ENCODE measurements around the gene MAP3K6. TPM values are rescaled to one million over a fixed set of nuclear protein-coding genes. Genes with fewer than 3 reads are reported as not detected.

MAP3K6 gene
- total RNA-seq, 1 experiment from 2014 or later, result 17.3 TPM

GRCh38 chr1:27343639-27344025 lies 23.1 kb downstream of the MAP3K6 start:
- in situ Hi-C loops (cut with HindIII; ENCODE audit: low sequenced_read_pairs), result no loop called here
- DNase-seq (ENCODE audit: low spot score), result no peak

DNA sequence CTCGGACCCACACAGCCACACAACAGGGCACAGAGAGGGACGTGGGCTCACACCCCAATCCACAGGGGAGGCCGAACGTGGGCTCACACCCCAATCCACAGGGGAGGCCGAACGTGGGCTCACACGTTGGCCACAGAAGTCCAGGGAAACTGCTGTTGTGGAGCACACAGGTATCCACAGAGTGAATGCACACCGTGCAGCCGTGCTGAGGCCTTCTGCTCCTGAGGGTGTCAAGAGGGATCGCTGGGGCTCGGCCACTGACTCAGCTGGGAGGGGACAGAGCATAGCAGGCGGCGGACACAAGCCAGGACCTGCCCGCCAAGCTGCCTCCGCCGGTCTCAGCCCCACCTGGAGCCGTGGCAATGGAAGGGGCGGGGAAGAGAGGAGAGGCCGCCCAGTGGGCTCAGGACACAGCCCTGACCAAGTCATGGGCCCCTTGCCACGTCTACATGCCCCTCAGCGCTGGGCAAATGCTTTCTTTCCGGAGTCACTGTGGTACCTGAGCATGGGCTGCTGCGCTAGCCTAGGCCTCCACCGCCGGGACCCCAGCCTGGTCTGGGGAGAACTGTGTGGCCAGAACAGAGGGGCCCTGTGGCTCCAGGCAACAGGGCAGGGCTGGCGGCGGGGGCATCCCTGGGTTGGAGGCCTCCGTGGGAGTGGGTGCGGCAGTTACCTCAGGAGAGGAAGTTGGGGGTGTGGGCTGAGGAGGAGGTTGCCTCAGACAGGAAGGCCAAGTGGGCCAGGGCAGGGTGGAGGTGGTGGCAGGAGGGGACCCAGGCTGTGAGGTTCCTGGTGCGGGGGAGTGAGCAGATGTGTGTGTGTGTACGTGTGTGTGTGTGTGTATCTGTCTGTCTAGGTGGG lies 23.8 kb downstream of the MAP3K6 start:
- in situ Hi-C loops (cut with HindIII; ENCODE audit: low sequenced_read_pairs), result no loop called here
- DNase-seq (ENCODE audit: low spot score), result peak; percentile 74

DNA sequence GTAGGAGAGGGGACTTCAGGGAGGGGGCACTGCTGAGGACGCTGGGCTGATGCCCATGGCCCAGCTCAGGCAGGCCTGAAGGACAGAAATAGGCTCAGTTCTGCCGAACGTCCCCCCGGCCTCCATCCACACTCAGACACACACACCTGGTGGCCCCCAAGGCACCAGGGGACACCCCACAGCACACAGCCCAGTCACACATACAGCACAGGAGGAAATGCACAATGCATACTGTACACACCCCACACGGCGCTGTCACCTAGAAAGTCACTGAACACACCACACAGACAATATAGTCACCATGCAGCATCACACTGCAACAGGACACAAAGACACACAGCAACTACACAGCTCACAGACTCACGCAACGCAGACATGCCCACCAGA lies 24.4 kb downstream of the MAP3K6 start:
- in situ Hi-C loops (cut with HindIII; ENCODE audit: low sequenced_read_pairs), result no loop called here
- DNase-seq (ENCODE audit: low spot score), result peak; percentile 48

GRCh38 chr1:27341525-27342252 lies 25.1 kb downstream of the MAP3K6 start, which contains the start of gene SYTL1:
TSS of gene SYTL1 (plus strand) at chr1:27342022. CDS start at chr1:27345335, 3,313 bp downstream.
- in situ Hi-C loops (cut with HindIII; ENCODE audit: low sequenced_read_pairs), result no loop called here
- DNase-seq (ENCODE audit: low spot score), result peak; percentile 82

- in situ Hi-C loops (cut with HindIII; ENCODE audit: low sequenced_read_pairs), result no loop called here
These were observed 27.5 kb downstream of the MAP3K6 start for GRCh38 chr1:27339213-27339612.

GRCh38 chr1:27338751-27339150 lies 28.0 kb downstream of the MAP3K6 start:
- in situ Hi-C loops (cut with HindIII; ENCODE audit: low sequenced_read_pairs), result no loop called here
- DNase-seq (ENCODE audit: low spot score), result no peak

More at GRCh38 chr1:27339213-27339612, 27.5 kb downstream of the MAP3K6 start:
- DNase-seq (ENCODE audit: low spot score), result no peak

DNA sequence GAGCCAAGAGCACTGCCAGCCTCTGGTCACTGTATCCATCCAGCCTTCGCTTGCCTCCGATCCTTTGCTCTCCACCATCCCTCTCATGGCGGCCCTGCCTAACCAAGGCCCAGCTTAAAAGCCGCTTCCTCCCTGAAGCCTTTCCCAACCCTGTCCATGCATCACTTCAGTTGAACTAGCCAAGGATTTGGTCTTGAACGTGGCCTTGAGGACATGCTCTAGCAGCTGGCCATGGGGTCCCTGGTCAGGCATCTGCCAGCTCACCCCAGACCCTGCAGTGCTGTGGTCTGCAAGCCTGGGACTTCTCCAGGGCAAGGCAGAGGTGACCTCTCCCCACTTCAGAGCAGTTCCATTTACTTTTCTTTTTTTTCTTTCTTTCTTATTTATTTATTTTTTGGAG lies 30.0 kb downstream of the MAP3K6 start:
- in situ Hi-C loops (cut with HindIII; ENCODE audit: low sequenced_read_pairs), result no loop called here
- DNase-seq (ENCODE audit: low spot score), result no peak

DNA sequence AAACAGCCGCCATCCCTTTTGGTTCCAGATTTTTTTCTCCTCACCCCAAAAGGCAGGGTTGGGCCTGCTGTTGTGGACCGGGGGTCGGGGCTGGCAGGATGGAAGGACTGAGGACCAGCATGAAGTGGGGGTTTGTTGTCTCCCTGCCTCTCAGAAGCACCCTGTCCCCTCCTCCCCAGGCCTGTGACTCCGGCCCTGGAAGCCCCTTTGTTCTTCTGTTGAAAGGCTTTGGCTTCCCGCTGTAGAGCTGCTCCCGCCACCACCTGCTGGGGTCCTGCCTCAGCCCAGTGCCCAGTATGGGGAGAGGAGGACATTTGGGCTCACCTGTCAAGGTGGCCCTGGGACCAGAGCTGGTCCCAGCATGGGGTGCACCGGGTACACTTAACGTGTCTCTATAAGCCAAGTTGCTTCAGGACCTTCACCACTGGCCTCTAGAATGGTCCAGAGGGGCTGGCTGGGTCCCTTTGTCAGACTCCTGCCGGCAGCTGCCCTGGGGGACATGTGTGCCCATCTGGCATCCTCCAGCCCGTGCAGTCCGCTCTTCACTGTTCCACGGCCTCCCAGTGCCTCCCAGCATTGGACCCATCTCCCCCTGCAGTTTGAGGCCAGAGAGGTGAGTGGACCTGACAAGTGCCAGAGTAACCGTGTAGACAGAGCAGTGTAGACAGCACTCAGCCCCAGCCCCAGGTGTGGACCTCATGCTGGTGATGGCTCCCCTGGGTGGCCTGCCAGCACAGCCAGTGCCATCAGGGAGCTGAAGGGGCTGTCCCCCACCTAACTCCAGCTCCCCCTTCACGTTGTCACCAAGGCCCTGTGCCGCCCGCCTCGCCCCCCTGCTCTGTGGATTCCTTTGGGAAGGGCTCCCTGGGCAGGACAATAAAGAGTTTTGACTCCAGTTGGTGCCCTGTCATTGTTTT lies 31.0 kb downstream of the MAP3K6 start:
- in situ Hi-C loops (cut with HindIII; ENCODE audit: low sequenced_read_pairs), result no loop called here
- no peak for DNase-seq (ENCODE audit: low spot score)

- no peak for DNase-seq (ENCODE audit: low spot score)
- in situ Hi-C loops (cut with HindIII; ENCODE audit: low sequenced_read_pairs), result no loop called here
These were observed 33.0 kb downstream of the MAP3K6 start for GRCh38 chr1:27333717-27334279.

- peak; percentile 66 for DNase-seq (ENCODE audit: low spot score)
- in situ Hi-C loops (cut with HindIII; ENCODE audit: low sequenced_read_pairs), result no loop called here
These were observed 34.1 kb downstream of the MAP3K6 start for GRCh38 chr1:27332536-27333281.

DNA sequence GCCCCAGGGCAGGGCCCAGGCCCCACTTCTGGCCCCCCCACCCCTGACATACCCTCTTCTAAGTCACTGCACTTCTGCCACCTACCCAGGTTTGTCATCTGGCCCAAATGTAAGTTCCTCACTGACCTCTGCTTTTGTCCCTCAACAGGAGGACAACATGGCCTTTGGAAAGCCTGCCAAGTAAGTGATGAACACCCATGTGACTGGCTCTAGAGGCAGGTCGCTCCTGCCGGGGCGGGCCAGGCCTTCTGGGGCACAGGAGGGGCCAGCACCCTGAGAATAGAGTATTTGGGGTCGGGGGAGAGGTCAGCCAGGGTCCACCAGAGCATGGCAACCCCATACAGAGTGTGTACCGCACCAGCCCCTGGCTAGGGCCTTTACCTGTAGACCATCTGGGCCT lies 34.8 kb downstream of the MAP3K6 start:
- in situ Hi-C loops (cut with HindIII; ENCODE audit: low sequenced_read_pairs), result no loop called here
- DNase-seq (ENCODE audit: low spot score), result peak; percentile 50

DNA sequence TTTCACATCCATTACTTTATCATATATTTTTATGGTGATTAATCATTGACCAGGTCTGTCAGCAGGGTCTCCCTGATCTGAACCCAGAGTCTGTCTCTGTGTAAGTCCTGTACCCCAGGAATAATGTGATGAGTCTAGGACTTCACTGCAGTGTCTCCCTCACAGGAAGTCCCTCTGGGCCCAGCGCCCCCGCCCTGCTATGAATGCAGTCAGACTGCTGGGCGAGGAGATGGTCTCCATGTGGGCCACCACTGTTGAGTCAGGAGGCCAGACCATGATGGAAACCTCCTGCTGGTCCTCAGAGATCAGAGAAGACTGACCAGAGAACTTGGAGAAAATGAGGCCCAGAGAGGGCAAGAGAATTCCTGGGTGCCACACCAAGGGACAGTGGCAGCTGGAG lies 35.3 kb downstream of the MAP3K6 start:
- no peak for DNase-seq (ENCODE audit: low spot score)
- in situ Hi-C loops (cut with HindIII; ENCODE audit: low sequenced_read_pairs), result no loop called here

- in situ Hi-C loops (cut with HindIII; ENCODE audit: low sequenced_read_pairs), result no loop called here
- DNase-seq (ENCODE audit: low spot score), result no peak
These were observed 36.0 kb downstream of the MAP3K6 start for GRCh38 chr1:27330786-27331185.

- DNase-seq (ENCODE audit: low spot score), result no peak
- in situ Hi-C loops (cut with HindIII; ENCODE audit: low sequenced_read_pairs), result no loop called here
These were observed 38.8 kb downstream of the MAP3K6 start for GRCh38 chr1:27327964-27328363.

DNA sequence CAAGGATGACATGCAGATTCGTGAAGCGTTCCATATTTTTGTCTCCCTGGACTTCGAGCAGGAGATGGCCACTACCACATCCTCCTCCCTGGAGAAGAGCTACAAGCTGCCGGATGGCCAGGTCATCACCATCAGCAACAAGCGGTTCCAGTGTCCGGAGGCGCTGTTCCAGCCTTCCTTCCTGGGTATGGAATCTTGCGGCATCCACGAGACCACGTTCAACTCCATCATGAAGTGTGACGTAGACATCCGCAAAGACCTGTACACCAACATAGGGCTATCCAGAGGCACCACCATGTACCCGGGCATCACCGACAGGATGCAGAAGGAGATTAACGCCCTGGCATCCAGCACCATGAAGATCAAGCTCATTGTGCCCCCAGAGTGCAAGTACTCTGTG lies 41.5 kb downstream of the MAP3K6 start:
- in situ Hi-C loops (cut with HindIII; ENCODE audit: low sequenced_read_pairs), result no loop called here
- DNase-seq (ENCODE audit: low spot score), result no peak

DNA sequence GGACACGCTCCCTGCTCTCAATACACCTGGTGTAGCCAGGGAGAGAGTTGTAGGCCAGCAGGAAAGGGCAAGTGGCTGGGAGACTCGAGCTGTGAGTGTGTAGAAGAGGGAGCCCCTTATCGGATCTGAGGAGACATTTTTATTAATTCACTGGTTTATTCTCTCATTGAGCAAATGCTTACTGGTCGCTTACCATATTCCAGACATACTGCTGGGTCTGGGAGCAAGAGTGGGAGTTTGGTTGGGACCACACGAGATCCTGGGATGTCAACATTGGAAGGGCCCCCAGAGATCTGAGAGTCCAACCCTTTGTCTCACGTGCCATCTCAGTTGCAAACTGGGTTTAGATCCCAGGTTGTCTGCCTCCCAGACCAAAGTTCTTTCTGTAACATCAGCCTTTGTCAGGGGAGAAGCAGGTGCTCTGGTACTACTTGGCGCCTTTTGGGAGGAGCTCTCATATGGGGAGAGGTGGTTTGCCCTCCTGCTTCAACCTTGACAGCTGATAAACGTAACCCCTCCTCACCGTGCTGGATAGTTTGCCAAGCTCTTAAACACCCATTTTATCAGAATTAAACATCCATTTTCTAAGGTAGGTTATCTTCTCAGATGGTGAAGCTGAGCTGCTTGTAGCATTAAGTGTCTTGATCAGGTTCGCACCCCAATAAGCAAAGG lies 44.1 kb downstream of the MAP3K6 start:
- in situ Hi-C loops (cut with HindIII; ENCODE audit: low sequenced_read_pairs), result no loop called here
- DNase-seq (ENCODE audit: low spot score), result no peak

DNA sequence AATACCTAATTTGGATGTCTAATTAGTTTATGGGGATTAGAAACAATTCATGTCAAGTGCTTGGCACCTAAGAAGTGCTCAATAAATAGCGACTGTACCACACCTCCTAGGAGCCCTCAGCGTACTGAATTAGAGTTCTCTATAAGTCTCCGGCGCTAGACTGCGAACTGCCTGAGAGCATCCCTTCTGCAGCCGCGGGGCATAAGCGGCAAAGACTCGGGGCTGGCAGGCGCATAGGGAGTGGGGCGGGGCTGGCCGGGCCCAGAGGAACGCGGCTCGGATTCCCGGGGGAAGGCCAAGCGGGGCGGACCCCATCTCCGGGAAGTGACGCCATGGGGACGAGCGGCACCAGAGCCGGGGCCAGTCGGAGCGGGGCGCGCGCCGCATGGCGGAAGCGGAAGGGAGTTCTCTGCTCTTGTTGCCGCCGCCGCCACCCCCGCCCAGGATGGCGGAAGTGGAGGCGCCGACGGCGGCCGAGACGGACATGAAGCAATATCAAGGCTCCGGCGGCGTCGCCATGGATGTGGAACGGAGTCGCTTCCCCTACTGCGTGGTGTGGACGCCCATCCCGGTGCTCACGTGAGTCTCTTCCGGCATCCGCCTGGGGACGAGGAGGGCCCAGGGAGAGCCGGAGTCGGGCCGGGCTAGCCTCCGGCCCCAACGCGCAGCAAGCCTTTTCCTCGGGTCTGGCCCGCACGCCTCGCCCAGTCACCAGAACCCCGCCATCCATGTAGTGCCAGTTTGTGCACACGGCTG lies 44.8 kb downstream of the MAP3K6 start, which contains the start of gene TMEM222:
Gene TMEM222 (plus strand): TSS at position 351 of the 756 bp plus-strand sequence. CDS start 35 bp downstream, at position 386.
- DNase-seq (ENCODE audit: low spot score), result peak; percentile 96
- in situ Hi-C loops (cut with HindIII; ENCODE audit: low sequenced_read_pairs), result no loop called here
